H1 (cell line): ENCODE data around the gene CD244. TPM values are rescaled to one million over a fixed set of nuclear protein-coding genes. Genes with fewer than 3 reads are reported as not detected.

ENCODE experiments used
- CTCF ChIA-PET: fragments of 300-600 bp; sonication (Branson Sonifier 250); formaldehyde crosslinking; loops from one replicate; lab custom pipeline; 2021; ENCODE audit not compliant: partially characterized antibody; lab: Charles Lee
- POLR2A ChIA-PET: fragments of 300-600 bp; sonication (Branson Sonifier 250); formaldehyde crosslinking; loops from one replicate; lab custom pipeline; 2021; ENCODE audit warnings: inconsistent platforms; ENCODE audit not compliant: partially characterized antibody; lab: Charles Lee
- DNase-seq, 2 experiments: peaks; one replicate each; pipeline versions ENCODE4 v3.0.0 to v3.0.0-alpha.2; 2010 to 2022; ENCODE audit warnings: low spot score in 2 of 2, low read depth in 1 of 2, mixed read lengths in 1 of 2
- FAIRE-seq: peaks from 2 replicates; lab custom pipeline; 2011; peaks lifted over from hg19 to GRCh38; lab: Jason Lieb, UNC
- H2AFZ ChIP-seq: 2 replicates; pipeline ENCODE4 v1.8.1; 2012; ENCODE audit warnings: low read length, inconsistent platforms
- H2AK5ac ChIP-seq: 2 replicates; pipeline ENCODE4 v1.6.1; 2013; ENCODE audit warnings: low read depth, low read length
- H2BK120ac ChIP-seq: replicated peaks from 2 replicates; pipeline ENCODE3; 2013; ENCODE audit warnings: low read depth, low read length, inconsistent platforms
- H2BK12ac ChIP-seq: 2 replicates; pipeline ENCODE4 v1.6.1; 2013; ENCODE audit warnings: low read depth, low read length
- H2BK15ac ChIP-seq: 2 replicates; pipeline ENCODE4 v1.6.1; 2013; ENCODE audit warnings: low read length
- H2BK20ac ChIP-seq: 2 replicates; pipeline ENCODE4 v1.6.1; 2013; ENCODE audit warnings: low read length
- H2BK5ac ChIP-seq: 2 replicates; pipeline ENCODE4 v1.6.1; 2013; ENCODE audit warnings: low read depth, low read length
- H3K14ac ChIP-seq: 2 replicates; pipeline ENCODE4 v1.6.1; 2013; ENCODE audit warnings: inconsistent platforms; ENCODE audit not compliant: insufficient read length
- H3K18ac ChIP-seq: 2 replicates; pipeline ENCODE4 v1.6.1; 2013; ENCODE audit warnings: low read length; ENCODE audit errors: extremely low read depth
- H3K23ac ChIP-seq: 2 replicates; pipeline ENCODE4 v1.6.1; 2013; ENCODE audit warnings: inconsistent platforms; ENCODE audit not compliant: insufficient read length
- H3K23me2 ChIP-seq: 2 replicates; pipeline ENCODE4 v1.6.1; 2013; ENCODE audit warnings: low read depth, low read length
- H3K27ac ChIP-seq: 2 replicates; pipeline ENCODE4 v1.6.1; 2011; ENCODE audit warnings: low read depth, low read length, inconsistent platforms
- H3K27me3 ChIP-seq, 4 experiments: replicated peaks in 1 of 4; 1 replicate in 1 of 4; 2 replicates in 3 of 4; pipeline versions ENCODE4 v1.6.1 to v1.8.1; 2011 to 2013; ENCODE audit warnings: low read length in 3 of 4, mild to moderate bottlenecking in 3 of 4, inconsistent platforms in 2 of 4, mixed read lengths in 2 of 4, moderate library complexity in 1 of 4; ENCODE audit not compliant: control insufficient read depth in 3 of 4, insufficient read depth in 3 of 4; ENCODE audit errors: extremely low read depth in 1 of 4
- H3K36me3 ChIP-seq, 4 experiments: 2 replicates each; pipeline versions ENCODE4 v1.6.1 to v1.8.1; 2011 to 2013; ENCODE audit warnings: mild to moderate bottlenecking in 4 of 4, low read length in 3 of 4, moderate library complexity in 2 of 4, control low read depth in 1 of 4, inconsistent platforms in 1 of 4; ENCODE audit not compliant: insufficient read depth in 4 of 4, control insufficient read depth in 2 of 4
- H3K4ac ChIP-seq: replicated peaks from 2 replicates; pipeline ENCODE3; 2013; ENCODE audit warnings: low read length, low read depth, mixed read lengths, inconsistent platforms; ENCODE audit not compliant: insufficient read length
- H3K4me1 ChIP-seq, 4 experiments: replicated peaks in 1 of 4; 1 replicate in 1 of 4; 2 replicates in 3 of 4; pipeline versions ENCODE4 v1.6.1 to v1.8.1; 2011 to 2013; ENCODE audit warnings: low read length in 3 of 4, inconsistent platforms in 2 of 4, mixed read lengths in 1 of 4; ENCODE audit not compliant: insufficient read depth in 4 of 4, control insufficient read depth in 3 of 4
- H3K4me2 ChIP-seq, 2 experiments: 2 replicates each; pipeline versions ENCODE4 v1.6.1 to v1.8.1; 2011 to 2013; ENCODE audit warnings: low read depth in 2 of 2, low read length in 2 of 2, control low read depth in 1 of 2, inconsistent platforms in 1 of 2, mild to moderate bottlenecking in 1 of 2; ENCODE audit not compliant: insufficient read depth in 1 of 2
- H3K4me3 ChIP-seq, 4 experiments: fragments of 200-600, 300-600 bp in 1 of 4; sonication (generic), shearing (Covaris generic), sonication (Bioruptor Twin) in 1 of 4; 2 replicates each; pipeline versions ENCODE4 v1.5.1 to v1.8.1; 2011 to 2016; ENCODE audit warnings: low read length in 4 of 4, low read depth in 3 of 4, control low read depth in 2 of 4, inconsistent platforms in 2 of 4, mild to moderate bottlenecking in 2 of 4, mixed read lengths in 1 of 4, moderate library complexity in 1 of 4; ENCODE audit not compliant: insufficient read depth in 2 of 4; ENCODE audit errors: extremely low read depth in 1 of 4
- H3K56ac ChIP-seq: replicated peaks from 2 replicates; pipeline ENCODE3; 2013; ENCODE audit warnings: low read depth, mild to moderate bottlenecking, mixed read lengths, low read length, inconsistent platforms; ENCODE audit not compliant: insufficient read length
- H3K79me1 ChIP-seq: 2 replicates; pipeline ENCODE4 v1.6.1; 2013; ENCODE audit warnings: low read depth, low read length, control low read depth
- H3K79me2 ChIP-seq, 2 experiments: 2 replicates each; pipeline versions ENCODE4 v1.6.1 to v1.8.1; 2012 to 2013; ENCODE audit warnings: low read length in 2 of 2, mild to moderate bottlenecking in 2 of 2, inconsistent platforms in 1 of 2; ENCODE audit not compliant: insufficient read depth in 2 of 2, control insufficient read depth in 1 of 2
- H3K9ac ChIP-seq, 4 experiments: replicated peaks in 1 of 4; 1 replicate in 1 of 4; 2 replicates in 3 of 4; pipeline versions ENCODE4 v1.6.1 to v1.8.1; 2011 to 2013; ENCODE audit warnings: low read depth in 3 of 4, low read length in 3 of 4, control low read depth in 2 of 4, mild to moderate bottlenecking in 2 of 4, moderate library complexity in 2 of 4, inconsistent platforms in 1 of 4; ENCODE audit errors: extremely low read depth in 1 of 4
- H3K9me3 ChIP-seq, 2 experiments: 2 replicates each; pipeline versions ENCODE4 v1.6.1 to v1.8.1; 2012 to 2013; ENCODE audit warnings: mild to moderate bottlenecking in 2 of 2, moderate library complexity in 2 of 2, control low read depth in 1 of 2, inconsistent platforms in 1 of 2, low read depth in 1 of 2, low read length in 1 of 2, mixed read lengths in 1 of 2; ENCODE audit not compliant: insufficient read depth in 2 of 2
- H4K20me1 ChIP-seq, 2 experiments: replicated peaks in 1 of 2; 2 replicates each; pipeline versions ENCODE3 to v1.8.1; 2011 to 2013; ENCODE audit warnings: inconsistent platforms in 2 of 2, low read length in 2 of 2, mild to moderate bottlenecking in 1 of 2; ENCODE audit not compliant: insufficient read depth in 2 of 2, control insufficient read depth in 1 of 2
- H4K5ac ChIP-seq: 2 replicates; pipeline ENCODE4 v1.6.1; 2013; ENCODE audit warnings: low read length, low read depth, mixed read lengths, inconsistent platforms; ENCODE audit not compliant: insufficient read length
- H4K8ac ChIP-seq: 2 replicates; pipeline ENCODE4 v1.8.0; 2013; ENCODE audit warnings: mild to moderate bottlenecking, moderate library complexity, low read length, inconsistent platforms; ENCODE audit not compliant: insufficient read depth; ENCODE audit errors: extremely low read depth
- H4K91ac ChIP-seq: replicated peaks from 2 replicates; pipeline ENCODE3; 2013; ENCODE audit warnings: low read length, mixed read lengths, inconsistent platforms; ENCODE audit not compliant: insufficient read length
- BACH1 ChIP-seq: IDR thresholded peaks from 2 replicates; pipeline ENCODE4 v1.6.1; 2012; ENCODE audit warnings: low read length, improper control_type of control experiment
- CHD2 ChIP-seq: IDR thresholded peaks from 2 replicates; pipeline ENCODE4 v1.6.1; 2012; ENCODE audit warnings: low read length, improper control_type of control experiment
- EGR1 ChIP-seq: IDR thresholded peaks from 2 replicates; pipeline ENCODE4 v1.6.1; 2011; ENCODE audit warnings: low read depth, low read length, borderline replicate concordance
- GTF2F1 ChIP-seq: IDR thresholded peaks from 2 replicates; pipeline ENCODE4 v1.6.1; 2012; ENCODE audit warnings: low read depth, low read length, improper control_type of control experiment, borderline replicate concordance
- POLR2A ChIP-seq, 2 experiments: IDR thresholded peaks; 1 replicate in 1 of 2; 2 replicates in 1 of 2; pipeline ENCODE4 v1.6.1; 2011; ENCODE audit warnings: low read depth in 2 of 2, low read length in 2 of 2, mild to moderate bottlenecking in 2 of 2; ENCODE audit errors: control extremely low read depth in 1 of 2
- RXRA ChIP-seq: IDR thresholded peaks from 2 replicates; pipeline ENCODE4 v1.6.1; 2011; ENCODE audit warnings: low read depth, mild to moderate bottlenecking, low read length, moderate library complexity; ENCODE audit not compliant: insufficient read depth
- WGBS, 2 experiments: shearing (Covaris generic) in 1 of 2; methylation state at CpG; one replicate each; pipeline versions ENCODE4 v1.1.6 to v1.1.7; 2013 to 2015; ENCODE audit warnings: low lambda C conversion rate in 2 of 2, mixed read lengths in 2 of 2, inconsistent platforms in 1 of 2, low coverage in 1 of 2, missing lambda C conversion rate in 1 of 2; ENCODE audit not compliant: insufficient replicate concordance in 2 of 2, insufficient coverage in 1 of 2, insufficient read length in 1 of 2; ENCODE audit errors: extremely low coverage in 1 of 2, missing lambda C conversion rate in 1 of 2; 5-methylcytosine and 5-hydroxymethylcytosine counted together
- polyA plus RNA-seq, 7 experiments: library from polyadenylated mRNA; depleted of rRNA in 3 of 7; stranded (reverse) in 5 of 7; unstranded in 2 of 7; fragments of >200 nt in 5 of 7; fragments of 200-250 nt in 2 of 7; gene quantifications; 1 replicate in 5 of 7; 2 replicates in 1 of 7; 4 replicates in 1 of 7; pipeline versions ENCODE4 v1.2.1 to v1.2.3, GENCODE V29; 2011 to 2013; ENCODE audit warnings: missing spikeins in 2 of 7, mixed read lengths in 2 of 7
- total RNA-seq: library from RNA; stranded (reverse); fragmentation: NEBNext Ultra II Directional; extraction: Animal tissue kit (Norgen Biotek cat#: 25700); gene quantifications from 2 replicates; pipeline ENCODE4 v1.2.1, GENCODE V29; 2021
- TF ChIP-seq, protein P1 (sequence below): IDR thresholded peaks from 2 replicates; pipeline ENCODE4 v1.6.1; 2011; ENCODE audit warnings: low read depth, mild to moderate bottlenecking, low read length; ENCODE audit not compliant: insufficient read depth
- TF ChIP-seq, protein P2 (sequence below), 3 experiments: IDR thresholded peaks; 1 replicate in 2 of 3; 2 replicates in 1 of 3; pipeline versions ENCODE4 v1.5.1 to v1.6.1; 2011; ENCODE audit warnings: low read length in 3 of 3, mild to moderate bottlenecking in 3 of 3, inconsistent platforms in 2 of 3, low read depth in 1 of 3, moderate library complexity in 1 of 3; ENCODE audit not compliant: insufficient read depth in 1 of 3; ENCODE audit errors: control extremely low read depth in 1 of 3

The CD244 gene
- total and polyA plus RNA-seq, 2 of the 8 experiments (the other 6 are each of a cell fraction or from before 2014, with no cell fraction given): not detected

DNA sequence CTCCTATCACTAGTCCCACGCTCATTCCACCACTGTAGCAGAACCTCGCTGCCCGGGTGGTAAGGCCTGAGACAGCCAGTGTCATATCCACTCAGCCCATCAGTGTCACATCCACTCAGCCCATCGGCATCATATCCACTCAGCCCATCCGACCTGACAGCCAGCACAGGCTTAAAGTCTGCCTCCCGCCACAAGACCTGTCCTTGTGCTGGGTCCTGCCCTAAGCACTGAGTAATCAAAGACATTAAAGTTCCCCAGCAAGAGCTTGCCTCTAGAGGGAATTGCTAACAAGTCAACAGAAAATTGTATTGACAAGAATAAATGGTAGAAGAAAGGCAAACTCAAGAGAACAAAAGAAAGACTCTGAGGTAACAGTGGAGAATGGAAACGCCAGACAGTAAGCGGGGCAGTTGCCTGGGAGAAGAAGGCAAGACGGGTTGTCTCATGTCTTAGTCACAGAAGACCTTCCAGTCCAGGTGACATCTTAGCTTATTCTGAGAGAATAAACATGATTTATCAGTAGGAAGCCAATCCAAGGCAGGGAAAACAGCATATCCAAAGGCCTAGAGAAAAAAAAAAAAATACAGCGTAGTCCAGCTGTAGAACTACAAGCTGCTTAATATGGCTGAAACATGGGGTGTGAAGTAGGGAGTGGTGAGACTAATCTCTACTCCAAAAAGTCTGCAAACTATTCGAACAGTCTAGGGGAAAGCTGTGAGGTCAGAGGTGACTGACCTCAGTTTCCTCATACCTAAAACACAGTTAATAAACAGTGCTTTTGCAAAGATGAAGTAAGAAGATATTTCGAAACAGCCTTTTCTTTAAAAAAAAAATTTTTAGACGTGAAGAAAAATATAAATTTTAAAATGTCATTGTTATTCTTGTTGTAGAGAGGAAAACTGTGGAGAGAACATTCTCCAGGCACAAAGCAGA is 21.2 kb upstream of the CD244 start:
- Histone ChIP-seq H3K14ac (no peak overlapping the region), H3K56ac (no peak overlapping the region), H2AK5ac (no peak overlapping the region), H4K8ac (no peak overlapping the region), H3K9me3 (no peaks in the 10 kb centered on the region), H3K18ac (no peak overlapping the region), H3K79me1 (no peaks in the 10 kb centered on the region), H2AFZ (no peak overlapping the region), H3K4ac (no peak overlapping the region), H3K27ac (no peak overlapping the region), H2BK20ac (no peak overlapping the region), H3K4me3 (no peak overlapping the region), H4K5ac (no peak overlapping the region), H3K9ac (no peak overlapping the region), H3K4me2 (no peak overlapping the region), H3K36me3 (no peaks in the 10 kb centered on the region), H3K4me1 (no peaks in the 10 kb centered on the region), H3K23me2 (no peaks in the 10 kb centered on the region; the same call in 1 of the 2 replicates), H4K91ac (no peak overlapping the region), H2BK5ac (no peak overlapping the region), H2BK12ac (no peak overlapping the region), H3K79me2 (no peaks in the 10 kb centered on the region), H2BK120ac (no peak overlapping the region), H3K23ac (no peak overlapping the region), H4K20me1 (no peaks in the 10 kb centered on the region), H2BK15ac (no peak overlapping the region), H3K27me3 (no peaks in the 10 kb centered on the region)
- no peak for TF ChIP-seq RXRA
- no peak for TF ChIP-seq CHD2
- no peak for TF ChIP-seq BACH1
- no peak for TF ChIP-seq GTF2F1
- no peak for TF ChIP-seq POLR2A (IDR thresholded peaks at IDR 0.05; ENCODE audit: control extremely low read depth in 1 of 2, low read depth in 2 of 2, low read length in 2 of 2)
- TF ChIP-seq, protein P1, sequence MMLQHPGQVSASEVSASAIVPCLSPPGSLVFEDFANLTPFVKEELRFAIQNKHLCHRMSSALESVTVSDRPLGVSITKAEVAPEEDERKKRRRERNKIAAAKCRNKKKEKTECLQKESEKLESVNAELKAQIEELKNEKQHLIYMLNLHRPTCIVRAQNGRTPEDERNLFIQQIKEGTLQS: no peak
- no peak for TF ChIP-seq EGR1
- TF ChIP-seq, protein P2, sequence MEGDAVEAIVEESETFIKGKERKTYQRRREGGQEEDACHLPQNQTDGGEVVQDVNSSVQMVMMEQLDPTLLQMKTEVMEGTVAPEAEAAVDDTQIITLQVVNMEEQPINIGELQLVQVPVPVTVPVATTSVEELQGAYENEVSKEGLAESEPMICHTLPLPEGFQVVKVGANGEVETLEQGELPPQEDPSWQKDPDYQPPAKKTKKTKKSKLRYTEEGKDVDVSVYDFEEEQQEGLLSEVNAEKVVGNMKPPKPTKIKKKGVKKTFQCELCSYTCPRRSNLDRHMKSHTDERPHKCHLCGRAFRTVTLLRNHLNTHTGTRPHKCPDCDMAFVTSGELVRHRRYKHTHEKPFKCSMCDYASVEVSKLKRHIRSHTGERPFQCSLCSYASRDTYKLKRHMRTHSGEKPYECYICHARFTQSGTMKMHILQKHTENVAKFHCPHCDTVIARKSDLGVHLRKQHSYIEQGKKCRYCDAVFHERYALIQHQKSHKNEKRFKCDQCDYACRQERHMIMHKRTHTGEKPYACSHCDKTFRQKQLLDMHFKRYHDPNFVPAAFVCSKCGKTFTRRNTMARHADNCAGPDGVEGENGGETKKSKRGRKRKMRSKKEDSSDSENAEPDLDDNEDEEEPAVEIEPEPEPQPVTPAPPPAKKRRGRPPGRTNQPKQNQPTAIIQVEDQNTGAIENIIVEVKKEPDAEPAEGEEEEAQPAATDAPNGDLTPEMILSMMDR (IDR thresholded peaks at IDR 0.05; ENCODE audit: control extremely low read depth in 1 of 3, insufficient read depth in 1 of 3, low read depth in 1 of 3, low read length in 3 of 3): no peak
- ChIA-PET POLR2A (no interaction called here), CTCF (interaction anchor here (0.7 to 5.9 kb wide), 17 partner anchors 20 to 211 kb away, joined by 3 to 35 read pairs (median 4); partner anchors contain the start of genes CD244 and ITLN2)
- WGBS, 2 experiments: 92 to 100% methylated on average over 2 to 13 of the region's 13 CpGs
- no peak for FAIRE-seq
- DNase-seq: no peak
